Thoracic aorta (tissue), 2 donors: ENCODE results near the gene PATL2. TPM values are rescaled to one million over a fixed set of nuclear protein-coding genes. Genes with fewer than 3 reads are reported as not detected.
"Not testable (repeated sequence)": the region's sequence is repeated elsewhere in the genome, so short reads cannot be mapped to it uniquely, and the experiment has no call there.

Experiments
- ATAC-seq: fragments of 150-250 bp; one replicate; pipeline ENCODE4 v1.8.0; 2017; ENCODE audit warnings: low read depth; ENCODE audit not compliant: insufficient number of reproducible peaks, low FRiP score
- DNase-seq: peaks from one replicate; pipeline ENCODE4 v3.0.0-alpha.2; 2020; ENCODE audit warnings: low spot score
- H3K27ac ChIP-seq, 2 donors: fragments of 200-600 bp; sonication (generic); 1 replicate in 1 of 2; 2 replicates in 1 of 2; pipeline ENCODE4 v1.5.1; 2016; ENCODE audit warnings: mild to moderate bottlenecking in 2 of 2, moderate library complexity in 2 of 2
- H3K27me3 ChIP-seq: fragments of 200-600 bp; sonication (generic); replicated peaks from 2 replicates; pipeline ENCODE4 v1.6.0; 2016; ENCODE audit warnings: mild to moderate bottlenecking; ENCODE audit not compliant: insufficient read depth
- H3K36me3 ChIP-seq: fragments of 200-600 bp; sonication (generic); one replicate; pipeline ENCODE4 v1.5.1; 2016
- H3K4me1 ChIP-seq, 2 donors: fragments of 200-600 bp; sonication (generic); 1 replicate in 1 of 2; 2 replicates in 1 of 2; pipeline versions ENCODE4 v1.5.1 to v1.6.0; 2016; ENCODE audit warnings: low read depth in 2 of 2, mild to moderate bottlenecking in 1 of 2; ENCODE audit not compliant: control insufficient read depth in 1 of 2
- H3K4me3 ChIP-seq: fragments of 200-600 bp; sonication (generic); 2 replicates; pipeline ENCODE4 v1.5.1; 2016; ENCODE audit warnings: mild to moderate bottlenecking
- H3K9me3 ChIP-seq: fragments of 200-600 bp; sonication (generic); 2 replicates; pipeline ENCODE4 v1.5.1; 2016
- total RNA-seq, 2 donors: library from RNA; depleted of rRNA; stranded (reverse); fragments of >200 nt; gene quantifications; one replicate each; pipeline versions ENCODE4 v1.1.0 to v1.2.3, GENCODE V29; 2016
- TF ChIP-seq, protein P1 (sequence below): fragments of 200-600 bp; sonication (generic); IDR thresholded peaks from one replicate; pipeline ENCODE4 v1.5.1; 2019; ENCODE audit warnings: antibody characterized with exemption

PATL2 gene
- total RNA-seq, 2 donors from 2014 or later = 1.1 to 1.3 TPM

DNA sequence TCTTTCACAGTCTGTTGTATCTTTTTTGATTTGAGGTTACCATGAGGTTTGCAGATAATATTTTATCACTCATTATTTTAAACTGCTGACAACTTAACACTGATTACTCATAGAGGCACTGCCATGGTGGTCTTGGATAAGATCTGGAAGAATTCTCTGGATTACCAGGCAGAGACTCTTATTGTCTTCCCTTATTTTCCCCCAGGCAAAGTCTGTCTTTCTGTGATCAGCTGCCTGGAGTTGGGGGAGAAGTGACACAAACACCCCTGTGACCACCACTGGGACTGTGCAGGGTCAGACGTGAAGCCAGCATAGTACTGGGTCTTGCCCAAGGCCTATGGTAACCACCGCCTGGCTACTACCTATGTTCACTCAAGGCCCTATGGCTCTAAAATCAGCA lies 4.7 kb downstream of the PATL2 start:
- no peak overlapping the region for H3K27ac ChIP-seq
- peaks cover 0 to 9% of the 10 kb centered on the region in 2 donors for H3K4me1 ChIP-seq
- H3K27me3 ChIP-seq = no peaks in the 10 kb centered on the region
- no peak overlapping the region for H3K4me3 ChIP-seq
- no peaks in the 10 kb centered on the region for H3K36me3 ChIP-seq
- TF ChIP-seq, protein P1, sequence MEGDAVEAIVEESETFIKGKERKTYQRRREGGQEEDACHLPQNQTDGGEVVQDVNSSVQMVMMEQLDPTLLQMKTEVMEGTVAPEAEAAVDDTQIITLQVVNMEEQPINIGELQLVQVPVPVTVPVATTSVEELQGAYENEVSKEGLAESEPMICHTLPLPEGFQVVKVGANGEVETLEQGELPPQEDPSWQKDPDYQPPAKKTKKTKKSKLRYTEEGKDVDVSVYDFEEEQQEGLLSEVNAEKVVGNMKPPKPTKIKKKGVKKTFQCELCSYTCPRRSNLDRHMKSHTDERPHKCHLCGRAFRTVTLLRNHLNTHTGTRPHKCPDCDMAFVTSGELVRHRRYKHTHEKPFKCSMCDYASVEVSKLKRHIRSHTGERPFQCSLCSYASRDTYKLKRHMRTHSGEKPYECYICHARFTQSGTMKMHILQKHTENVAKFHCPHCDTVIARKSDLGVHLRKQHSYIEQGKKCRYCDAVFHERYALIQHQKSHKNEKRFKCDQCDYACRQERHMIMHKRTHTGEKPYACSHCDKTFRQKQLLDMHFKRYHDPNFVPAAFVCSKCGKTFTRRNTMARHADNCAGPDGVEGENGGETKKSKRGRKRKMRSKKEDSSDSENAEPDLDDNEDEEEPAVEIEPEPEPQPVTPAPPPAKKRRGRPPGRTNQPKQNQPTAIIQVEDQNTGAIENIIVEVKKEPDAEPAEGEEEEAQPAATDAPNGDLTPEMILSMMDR = no peak
- DNase-seq (no peak), ATAC-seq (no peak)
- peaks cover 3% of the 10 kb centered on the region for H3K9me3 ChIP-seq

DNA sequence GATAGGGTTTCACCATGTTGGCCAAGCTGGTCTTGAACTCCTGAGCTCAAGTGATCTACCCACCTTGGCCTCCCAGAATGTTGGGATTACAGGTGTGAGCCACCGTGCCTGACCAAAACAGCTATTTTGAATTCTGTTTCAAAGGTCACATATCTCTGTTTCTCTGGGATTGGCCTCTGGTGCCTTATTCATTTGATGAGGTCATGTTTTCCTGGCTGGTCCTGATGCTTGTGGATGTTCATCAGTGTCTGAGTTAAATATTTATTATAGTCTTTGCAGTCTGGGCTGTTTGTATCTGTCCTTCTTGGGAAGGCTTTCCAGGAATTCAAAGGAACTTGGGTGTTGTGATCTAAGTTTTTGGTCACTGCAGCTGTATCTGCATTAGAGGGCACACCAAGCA lies 5.1 kb downstream of the PATL2 start:
- TF ChIP-seq, protein P1 = no peak
- H3K4me1 ChIP-seq = peaks cover 0 to 9% of the 10 kb centered on the region in 2 donors
- DNase-seq (no peak), ATAC-seq (no peak)
- H3K36me3 ChIP-seq = no peaks in the 10 kb centered on the region
- H3K4me3 ChIP-seq = no peak overlapping the region
- H3K9me3 ChIP-seq = peaks cover 3% of the 10 kb centered on the region
- no peak overlapping the region for H3K27ac ChIP-seq
- no peaks in the 10 kb centered on the region for H3K27me3 ChIP-seq

DNA sequence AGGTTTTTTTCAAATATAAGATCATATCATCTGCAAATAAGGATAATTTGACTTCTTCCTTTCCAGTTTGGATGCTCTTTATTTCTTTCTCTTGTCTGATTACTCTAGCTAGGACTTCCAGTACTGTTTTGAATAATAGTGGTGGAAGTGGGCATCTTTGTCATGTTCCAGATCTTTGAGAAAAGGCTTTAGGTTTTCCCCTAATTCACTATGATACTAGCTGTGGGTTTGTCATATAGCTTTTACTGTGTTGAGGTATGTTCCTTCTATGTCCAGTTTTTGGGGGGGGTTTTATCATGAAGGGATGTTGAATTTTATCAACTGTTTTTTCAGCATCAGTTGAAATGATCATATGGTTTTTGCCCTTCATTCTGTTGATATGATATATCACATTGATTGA lies 10.4 kb downstream of the PATL2 start:
- not testable (repeated sequence) for H3K27me3 ChIP-seq, ATAC-seq, H3K4me3 ChIP-seq, H3K4me1 ChIP-seq, H3K27ac ChIP-seq, H3K36me3 ChIP-seq, DNase-seq, H3K9me3 ChIP-seq

DNA sequence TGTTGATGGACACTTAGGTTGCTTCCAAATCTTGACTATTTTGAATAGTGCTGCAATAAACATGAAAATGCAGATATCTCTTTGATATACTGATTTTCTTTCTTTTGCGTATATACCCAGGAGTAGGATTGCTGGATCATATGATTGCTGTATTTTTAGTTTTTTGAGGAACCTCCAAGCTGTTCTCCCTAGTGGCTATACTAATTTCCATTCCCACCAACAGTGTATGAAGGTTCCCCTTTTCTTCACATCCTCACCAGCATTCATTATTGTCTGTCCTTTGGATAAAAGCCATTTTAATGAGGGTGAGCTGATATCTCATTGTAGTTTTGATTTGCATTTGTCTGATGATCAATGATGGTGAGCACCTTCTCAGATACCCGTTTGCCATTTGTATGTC lies 12.5 kb downstream of the PATL2 start:
- no peak for DNase-seq
- Histone ChIP-seq H3K36me3 (no peaks in the 10 kb centered on the region), H3K4me1 (no peaks in the 10 kb centered on the region), H3K27ac (no peak overlapping the region), H3K4me3 (no peak overlapping the region), H3K9me3 (peaks cover 3% of the 10 kb centered on the region), H3K27me3 (no peaks in the 10 kb centered on the region)
- ATAC-seq = no peak
- TF ChIP-seq, protein P1 = no peak

DNA sequence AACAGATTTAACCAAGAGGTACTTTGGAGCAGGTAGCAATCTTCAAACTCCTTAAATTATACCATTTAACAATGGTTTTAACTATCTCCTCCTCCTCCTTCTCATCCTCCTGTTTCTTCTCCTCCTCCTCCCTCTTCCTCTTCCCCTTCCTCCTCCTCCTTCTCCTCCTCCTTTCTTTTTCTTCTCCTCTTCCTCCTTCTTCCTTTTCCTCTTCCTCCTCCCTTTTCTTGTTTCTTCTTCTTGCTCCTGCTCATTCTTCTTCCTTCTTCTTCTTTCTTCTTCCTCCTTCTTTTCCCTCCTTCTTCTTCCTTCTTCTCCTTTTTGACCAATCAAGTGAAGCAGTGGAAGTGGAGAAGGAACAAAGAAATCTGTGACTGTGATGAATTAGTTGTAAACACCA lies 14.1 kb downstream of the PATL2 start:
- ATAC-seq (no peak), DNase-seq (no peak)
- Histone ChIP-seq H3K4me1 (no peaks in the 10 kb centered on the region), H3K36me3 (no peaks in the 10 kb centered on the region), H3K27me3 (no peaks in the 10 kb centered on the region), H3K27ac (no peak overlapping the region), H3K9me3 (no peaks in the 10 kb centered on the region), H3K4me3 (no peak overlapping the region)
- TF ChIP-seq, protein P1 = no peak

DNA sequence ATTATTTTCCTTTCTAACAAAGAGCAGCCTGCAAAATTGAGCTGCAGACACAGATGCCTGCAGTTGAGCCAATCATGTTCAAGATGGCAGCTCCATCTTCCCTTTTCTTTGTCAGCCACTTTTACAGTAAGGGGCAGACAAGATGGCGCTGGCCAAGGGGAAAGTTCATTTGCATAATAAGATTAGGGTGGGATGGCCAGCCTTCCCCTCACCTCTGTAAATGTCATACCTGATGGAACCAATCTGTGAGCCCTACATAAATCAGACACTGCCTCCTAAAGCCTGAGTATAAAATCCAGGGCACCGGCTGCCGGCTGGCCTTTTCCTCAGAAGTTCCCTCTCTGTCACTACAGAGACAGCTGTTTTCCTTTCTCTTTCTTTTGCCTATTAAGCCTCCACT lies 15.8 kb downstream of the PATL2 start:
- Histone ChIP-seq H3K27me3 (no peaks in the 10 kb centered on the region), H3K36me3 (no peaks in the 10 kb centered on the region), H3K4me3 (no peak overlapping the region), H3K9me3 (no peaks in the 10 kb centered on the region), H3K4me1 (no peaks in the 10 kb centered on the region), H3K27ac (no peak overlapping the region)
- DNase-seq (no peak), ATAC-seq (no peak)
- TF ChIP-seq, protein P1 = no peak
